Progenitor cell of endocrine pancreas (in vitro differentiated cells): ENCODE measurements around the gene FN1. TPM values are rescaled to one million over a fixed set of nuclear protein-coding genes. Genes with fewer than 3 reads are reported as not detected.

Experiments
- DNase-seq: peaks from one replicate; pipeline ENCODE4 v3.0.0; 2021; ENCODE audit warnings: low spot score; ENCODE audit not compliant: unreplicated experiment
- H3K27ac Mint-ChIP-seq: 2 replicates; pipeline ENCODE4 v1.8.0; 2021; ENCODE audit warnings: mild to moderate bottlenecking, moderate library complexity, mixed read lengths
- H3K27me3 Mint-ChIP-seq: 2 replicates; pipeline ENCODE4 v1.8.0; 2021; ENCODE audit warnings: mixed read lengths
- H3K36me3 Mint-ChIP-seq: 2 replicates; pipeline ENCODE4 v1.8.0; 2022; ENCODE audit warnings: mixed read lengths; ENCODE audit not compliant: insufficient read depth
- H3K4me1 Mint-ChIP-seq: 2 replicates; pipeline ENCODE4 v1.8.0; 2021; ENCODE audit warnings: low read depth, mixed read lengths
- H3K4me3 Mint-ChIP-seq: 2 replicates; pipeline ENCODE4 v1.8.0; 2021; ENCODE audit warnings: low read depth, mild to moderate bottlenecking, moderate library complexity, mixed read lengths
- H3K9me3 Mint-ChIP-seq: 2 replicates; pipeline ENCODE4 v1.8.0; 2021; ENCODE audit warnings: low read depth, mixed read lengths
- CTCF ChIP-seq: fragments of 200-600 bp; sonication (generic); IDR thresholded peaks from one replicate; pipeline ENCODE4 v1.5.0; 2021; ENCODE audit warnings: antibody characterized with exemption, mild to moderate bottlenecking; ENCODE audit not compliant: unreplicated experiment
- total RNA-seq: library from RNA; stranded (reverse); gene quantifications from 2 replicates; pipeline ENCODE4 v1.2.1, GENCODE V29; 2021

The FN1 gene
- total RNA-seq, 1 donor from 2014 or later, result 2,744 TPM

GRCh38 chr2:215416656-215417055 lies 19.2 kb downstream of the FN1 start:
- TF ChIP-seq CTCF, result no peak
- Mint-ChIP-seq H3K27ac (peak overlapping the region; percentile 24), H3K9me3 (peaks cover 3% of the 10 kb centered on the region), H3K4me3 (no peak overlapping the region), H3K4me1 (peaks cover 66% of the 10 kb centered on the region), H3K36me3 (peaks cover 59% of the 10 kb centered on the region), H3K27me3 (no peaks in the 10 kb centered on the region)
- no peak for DNase-seq

- no peaks in the 10 kb centered on the region for H3K27me3 Mint-ChIP-seq
- TF ChIP-seq CTCF, result no peak
- H3K4me3 Mint-ChIP-seq, result no peak overlapping the region
- H3K4me1 Mint-ChIP-seq, result peaks cover 60% of the 10 kb centered on the region
- H3K36me3 Mint-ChIP-seq, result peaks cover 58% of the 10 kb centered on the region
- DNase-seq, result no peak
- peaks cover 3% of the 10 kb centered on the region for H3K9me3 Mint-ChIP-seq
- H3K27ac Mint-ChIP-seq, result peak overlapping the region; percentile 24
Measured at GRCh38 chr2:215415820-215416577, 19.9 kb downstream of the FN1 start.

GRCh38 chr2:215415218-215415617 lies 20.6 kb downstream of the FN1 start:
- peaks cover 52% of the 10 kb centered on the region for H3K4me1 Mint-ChIP-seq
- H3K9me3 Mint-ChIP-seq, result peaks cover 3% of the 10 kb centered on the region
- H3K27me3 Mint-ChIP-seq, result no peaks in the 10 kb centered on the region
- H3K4me3 Mint-ChIP-seq, result no peak overlapping the region
- DNase-seq, result no peak
- peak overlapping the region; percentile 49 for H3K27ac Mint-ChIP-seq
- peaks cover 56% of the 10 kb centered on the region for H3K36me3 Mint-ChIP-seq
- TF ChIP-seq CTCF, result no peak

GRCh38 chr2:215414674-215415073 lies 21.2 kb downstream of the FN1 start:
- TF ChIP-seq CTCF, result no peak
- Mint-ChIP-seq H3K4me3 (peak overlapping the region; percentile 56), H3K9me3 (peaks cover 3% of the 10 kb centered on the region), H3K27ac (peak overlapping the region; percentile 84), H3K36me3 (peaks cover 56% of the 10 kb centered on the region), H3K27me3 (no peaks in the 10 kb centered on the region), H3K4me1 (peaks cover 46% of the 10 kb centered on the region)
- DNase-seq, result no peak

GRCh38 chr2:215413974-215414373 lies 21.9 kb downstream of the FN1 start:
- no peak overlapping the region for H3K4me3 Mint-ChIP-seq
- peak overlapping the region; percentile 51 for H3K27ac Mint-ChIP-seq
- TF ChIP-seq CTCF, result no peak
- no peaks in the 10 kb centered on the region for H3K27me3 Mint-ChIP-seq
- no peak for DNase-seq
- peaks cover 3% of the 10 kb centered on the region for H3K9me3 Mint-ChIP-seq
- peaks cover 59% of the 10 kb centered on the region for H3K36me3 Mint-ChIP-seq
- peaks cover 43% of the 10 kb centered on the region for H3K4me1 Mint-ChIP-seq
